Trophoblast cell (in vitro differentiated cells and primary cell): ENCODE data around the gene MAP7D1.

Experiments
- DNase-seq, 2 donors: peaks; one replicate each; pipeline ENCODE4 v3.0.0-alpha.2; 2016
- H2AFZ ChIP-seq: 2 replicates; pipeline ENCODE4 v1.6.1; 2013; ENCODE audit warnings: low read length, moderate library complexity, mild to moderate bottlenecking; ENCODE audit not compliant: insufficient read depth, poor library complexity
- H2AK5ac ChIP-seq: 2 replicates; pipeline ENCODE4 v1.6.1; 2013; ENCODE audit warnings: mild to moderate bottlenecking, low read length
- H2BK120ac ChIP-seq: 2 replicates; pipeline ENCODE4 v1.6.1; 2013; ENCODE audit warnings: low read length, mild to moderate bottlenecking, moderate library complexity; ENCODE audit not compliant: insufficient read depth, poor library complexity
- H2BK12ac ChIP-seq: 2 replicates; pipeline ENCODE4 v1.6.1; 2013; ENCODE audit warnings: mild to moderate bottlenecking, low read length, moderate library complexity
- H2BK5ac ChIP-seq: 2 replicates; pipeline ENCODE4 v1.6.1; 2013; ENCODE audit warnings: low read length, low read depth, moderate library complexity, mild to moderate bottlenecking; ENCODE audit not compliant: poor library complexity
- H3K14ac ChIP-seq: 2 replicates; pipeline ENCODE4 v1.6.1; 2013; ENCODE audit warnings: mild to moderate bottlenecking, low read length
- H3K18ac ChIP-seq: 2 replicates; pipeline ENCODE4 v1.6.1; 2013; ENCODE audit warnings: mild to moderate bottlenecking, low read length
- H3K23ac ChIP-seq: 2 replicates; pipeline ENCODE4 v1.6.1; 2013; ENCODE audit warnings: low read length
- H3K27ac ChIP-seq: 2 replicates; pipeline ENCODE4 v1.5.1; 2013; ENCODE audit warnings: low read depth, mild to moderate bottlenecking, inconsistent platforms, low read length, moderate library complexity
- H3K27me3 ChIP-seq: 2 replicates; pipeline ENCODE4 v1.6.1; 2013; ENCODE audit warnings: inconsistent platforms, mild to moderate bottlenecking, low read length, moderate library complexity; ENCODE audit not compliant: insufficient read depth
- H3K36me3 ChIP-seq, 2 experiments: 1 replicate in 1 of 2; 2 replicates in 1 of 2; pipeline ENCODE4 v1.6.1; 2013; ENCODE audit warnings: low read length in 2 of 2, mild to moderate bottlenecking in 2 of 2, moderate library complexity in 1 of 2; ENCODE audit not compliant: insufficient read depth in 2 of 2, control insufficient read depth in 1 of 2
- H3K4ac ChIP-seq: 2 replicates; pipeline ENCODE4 v1.6.1; 2013; ENCODE audit warnings: low read depth, mild to moderate bottlenecking, low read length, moderate library complexity
- H3K4me1 ChIP-seq, 2 experiments: 1 replicate in 1 of 2; 2 replicates in 1 of 2; pipeline ENCODE4 v1.6.1; 2013; ENCODE audit warnings: low read length in 2 of 2, mild to moderate bottlenecking in 2 of 2, moderate library complexity in 1 of 2; ENCODE audit not compliant: insufficient read depth in 2 of 2, control insufficient read depth in 1 of 2
- H3K4me2 ChIP-seq: 2 replicates; pipeline ENCODE4 v1.6.1; 2013; ENCODE audit warnings: inconsistent platforms, mild to moderate bottlenecking, low read length, moderate library complexity
- H3K4me3 ChIP-seq: 2 replicates; pipeline ENCODE4 v1.5.1; 2013; ENCODE audit warnings: mild to moderate bottlenecking, low read depth, low read length, inconsistent platforms
- H3K79me1 ChIP-seq: one replicate; pipeline ENCODE4 v1.6.1; 2013; ENCODE audit warnings: low read length
- H3K79me2 ChIP-seq: 2 replicates; pipeline ENCODE4 v1.6.1; 2013; ENCODE audit warnings: low read length, mild to moderate bottlenecking; ENCODE audit not compliant: control insufficient read depth, insufficient read depth, poor library complexity
- H3K9ac ChIP-seq: 2 replicates; pipeline ENCODE4 v1.6.1; 2013; ENCODE audit warnings: mild to moderate bottlenecking, low read length
- H3K9me3 ChIP-seq: 2 replicates; pipeline ENCODE4 v1.6.1; 2013; ENCODE audit warnings: low read depth, mild to moderate bottlenecking, control low read depth, inconsistent platforms, low read length; ENCODE audit not compliant: insufficient read depth
- H4K12ac ChIP-seq: 2 replicates; pipeline ENCODE4 v1.6.1; 2013; ENCODE audit warnings: low read depth, mild to moderate bottlenecking, low read length, moderate library complexity
- H4K8ac ChIP-seq: 2 replicates; pipeline ENCODE4 v1.6.1; 2013; ENCODE audit warnings: low read depth, mild to moderate bottlenecking, low read length, moderate library complexity
- H4K91ac ChIP-seq: one replicate; pipeline ENCODE4 v1.6.1; 2013; ENCODE audit warnings: low read depth, mild to moderate bottlenecking, low read length, moderate library complexity
- WGBS: extraction: QIAGEN DNeasy Blood & Tissue Kit; methylation state at CpG from one replicate; pipeline ENCODE4 v1.1.7; 2013; ENCODE audit warnings: missing lambda C conversion rate; ENCODE audit not compliant: insufficient read length, insufficient coverage; ENCODE audit errors: extremely low coverage; 5-methylcytosine and 5-hydroxymethylcytosine counted together

MAP7D1 gene

GRCh38 chr1:36125129-36125991, 30.6 kb upstream of the MAP7D1 start, which contains the start of gene COL8A2:
Gene COL8A2 (minus strand): TSS chr1:36125222. CDS start chr1:36100242, 24,980 bp downstream.
- no peaks in the 10 kb centered on the region for H3K79me2 ChIP-seq
- H2BK120ac ChIP-seq = no peak within 1 kb of the TSS
- no CpG with 5 or more reads among the region's 77 CpGs for WGBS
- H4K12ac ChIP-seq = peak within 1 kb of the TSS; percentile 11
- H3K9me3 ChIP-seq = peaks cover 3% of the 10 kb centered on the region
- no peaks in the 10 kb centered on the region for H3K79me1 ChIP-seq
- no peak within 1 kb of the TSS for H2BK12ac ChIP-seq
- no peak within 1 kb of the TSS for H3K9ac ChIP-seq
- H3K18ac ChIP-seq = no peak within 1 kb of the TSS
- no peak for DNase-seq
- H3K4me2 ChIP-seq = peak within 1 kb of the TSS; percentile 53
- H3K4me3 ChIP-seq = no peak within 1 kb of the TSS
- no peak within 1 kb of the TSS for H3K4ac ChIP-seq
- no peaks in the 10 kb centered on the region for H3K36me3 ChIP-seq
- no peak within 1 kb of the TSS for H3K27ac ChIP-seq
- peaks cover 0 to 4% of the 10 kb centered on the region in 2 experiments for H3K4me1 ChIP-seq
- no peak within 1 kb of the TSS for H2AK5ac ChIP-seq
- no peak within 1 kb of the TSS for H4K91ac ChIP-seq
- H4K8ac ChIP-seq = no peak within 1 kb of the TSS
- peak within 1 kb of the TSS; percentile 11 for H3K14ac ChIP-seq
- no peak within 1 kb of the TSS for H2BK5ac ChIP-seq
- peak within 1 kb of the TSS; percentile 56 for H2AFZ ChIP-seq
- peaks cover 32% of the 10 kb centered on the region for H3K27me3 ChIP-seq
- no peak within 1 kb of the TSS for H3K23ac ChIP-seq

GRCh38 chr1:36126005-36126716, 29.8 kb upstream of the MAP7D1 start:
- peaks cover 0 to 4% of the 10 kb centered on the region in 2 experiments for H3K4me1 ChIP-seq
- no peak overlapping the region for H2BK12ac ChIP-seq
- no peak overlapping the region for H4K8ac ChIP-seq
- H3K27me3 ChIP-seq = peaks cover 32% of the 10 kb centered on the region
- no peak for DNase-seq
- H4K12ac ChIP-seq = no peak overlapping the region
- H3K9ac ChIP-seq = no peak overlapping the region
- H3K27ac ChIP-seq = no peak overlapping the region
- no peak overlapping the region for H2AFZ ChIP-seq
- no peaks in the 10 kb centered on the region for H3K79me1 ChIP-seq
- no peak overlapping the region for H2BK5ac ChIP-seq
- H3K23ac ChIP-seq = no peak overlapping the region
- no peaks in the 10 kb centered on the region for H3K79me2 ChIP-seq
- no peak overlapping the region for H3K4me2 ChIP-seq
- H3K9me3 ChIP-seq = peaks cover 3% of the 10 kb centered on the region
- H3K36me3 ChIP-seq = no peaks in the 10 kb centered on the region
- H2BK120ac ChIP-seq = no peak overlapping the region
- no peak overlapping the region for H2AK5ac ChIP-seq
- no peak overlapping the region for H4K91ac ChIP-seq
- no peak overlapping the region for H3K4ac ChIP-seq
- H3K18ac ChIP-seq = no peak overlapping the region
- H3K4me3 ChIP-seq = peak overlapping the region; percentile 59
- H3K14ac ChIP-seq = no peak overlapping the region
- WGBS = no CpG with 5 or more reads among the region's 21 CpGs

- H3K18ac ChIP-seq = no peak overlapping the region
- peaks cover 31% of the 10 kb centered on the region for H3K27me3 ChIP-seq
- no peak overlapping the region for H2BK5ac ChIP-seq
- H3K4me2 ChIP-seq = no peak overlapping the region
- H4K8ac ChIP-seq = no peak overlapping the region
- H3K4ac ChIP-seq = no peak overlapping the region
- DNase-seq = no peak
- H2AFZ ChIP-seq = no peak overlapping the region
- H4K91ac ChIP-seq = no peak overlapping the region
- peaks cover 3% of the 10 kb centered on the region for H3K9me3 ChIP-seq
- H3K4me1 ChIP-seq = peaks cover 0 to 4% of the 10 kb centered on the region in 2 experiments
- H2BK120ac ChIP-seq = no peak overlapping the region
- H3K79me1 ChIP-seq = no peaks in the 10 kb centered on the region
- H3K79me2 ChIP-seq = no peaks in the 10 kb centered on the region
- H4K12ac ChIP-seq = no peak overlapping the region
- H3K36me3 ChIP-seq = no peaks in the 10 kb centered on the region
- H3K9ac ChIP-seq = no peak overlapping the region
- no CpG with 5 or more reads among the region's 7 CpGs for WGBS
- H3K14ac ChIP-seq = no peak overlapping the region
- no peak overlapping the region for H2BK12ac ChIP-seq
- no peak overlapping the region for H2AK5ac ChIP-seq
- no peak overlapping the region for H3K27ac ChIP-seq
- H3K23ac ChIP-seq = no peak overlapping the region
- H3K4me3 ChIP-seq = no peak overlapping the region
Measured at GRCh38 chr1:36126797-36127500, 29.0 kb upstream of the MAP7D1 start.

GRCh38 chr1:36128126-36128904, 27.6 kb upstream of the MAP7D1 start:
- Histone ChIP-seq H3K4me3 (no peak overlapping the region), H3K79me2 (no peaks in the 10 kb centered on the region), H2BK5ac (no peak overlapping the region), H3K18ac (no peak overlapping the region), H3K27ac (no peak overlapping the region), H4K12ac (no peak overlapping the region), H2AK5ac (no peak overlapping the region), H3K9me3 (peaks cover 3% of the 10 kb centered on the region), H4K91ac (no peak overlapping the region), H3K36me3 (no peaks in the 10 kb centered on the region), H3K27me3 (peaks cover 28% of the 10 kb centered on the region), H3K14ac (no peak overlapping the region), H3K23ac (no peak overlapping the region), H2BK120ac (no peak overlapping the region), H3K4me1 (peaks cover 0 to 4% of the 10 kb centered on the region in 2 experiments), H4K8ac (no peak overlapping the region), H3K4ac (no peak overlapping the region), H3K9ac (no peak overlapping the region), H3K79me1 (no peaks in the 10 kb centered on the region), H2BK12ac (no peak overlapping the region), H2AFZ (no peak overlapping the region), H3K4me2 (no peak overlapping the region)
- DNase-seq = no peak
- no CpG with 5 or more reads among the region's 11 CpGs for WGBS
